Endothelial cell of umbilical vein (primary cell): ENCODE data around the gene CMPK2. TPM values are rescaled to one million over a fixed set of nuclear protein-coding genes. Genes with fewer than 3 reads are reported as not detected.

Experiments
- BruUV-seq: library from RNA; stranded (reverse); fragments of 400-500 nt; replicated peaks from 2 replicates; lab custom pipeline; 2021; lab: Mats Ljungman, UMichigan
- CTCF ChIA-PET: fragments of 300-600, 350-600 bp; sonication (Branson Sonifier 250); formaldehyde crosslinking; loops from one replicate; lab custom pipeline; 2021; ENCODE audit warnings: antibody characterized with exemption, inconsistent platforms; lab: Charles Lee
- POLR2A ChIA-PET: fragments of 300-600, 350-600 bp; sonication (Branson Sonifier 250); formaldehyde crosslinking; loops from one replicate; lab custom pipeline; 2021; ENCODE audit warnings: antibody characterized with exemption, inconsistent platforms; lab: Charles Lee
- DNase-seq: peaks from one replicate; pipeline ENCODE4 v3.0.0-alpha.2; 2011; ENCODE audit warnings: low read depth, low spot score
- FAIRE-seq: peaks from 2 replicates; lab custom pipeline; 2011; peaks lifted over from hg19 to GRCh38; lab: Jason Lieb, UNC
- H2AFZ ChIP-seq: 2 replicates; pipeline ENCODE4 v1.6.0; 2012; ENCODE audit warnings: low read depth, low read length, control low read depth, inconsistent platforms
- H3K27ac ChIP-seq: 2 replicates; pipeline ENCODE4 v1.5.1; 2011; ENCODE audit warnings: low read depth, mild to moderate bottlenecking, control low read depth, low read length, moderate library complexity; ENCODE audit not compliant: insufficient read depth
- H3K27me3 ChIP-seq, 2 experiments: 2 replicates each; pipeline versions ENCODE4 v1.6.0 to v1.6.1; 2011; ENCODE audit warnings: low read length in 2 of 2, mixed read lengths in 1 of 2; ENCODE audit not compliant: control insufficient read depth in 2 of 2, insufficient read depth in 2 of 2
- H3K36me3 ChIP-seq, 2 experiments: 2 replicates in 1 of 2; 3 replicates in 1 of 2; pipeline ENCODE4 v1.5.1; 2011; ENCODE audit warnings: low read length in 2 of 2, mild to moderate bottlenecking in 1 of 2, moderate library complexity in 1 of 2; ENCODE audit not compliant: control insufficient read depth in 2 of 2, insufficient read depth in 2 of 2; ENCODE audit errors: extremely low read depth in 1 of 2
- H3K4me1 ChIP-seq: 3 replicates; pipeline ENCODE4 v1.5.1; 2011; ENCODE audit warnings: mild to moderate bottlenecking, low read length; ENCODE audit not compliant: control insufficient read depth, insufficient read depth; ENCODE audit errors: extremely low read depth
- H3K4me2 ChIP-seq: 2 replicates; pipeline ENCODE4 v1.6.1; 2011; ENCODE audit warnings: low read length, control low read depth, mixed read lengths; ENCODE audit not compliant: insufficient read depth
- H3K4me3 ChIP-seq, 3 experiments: fragments of 200-600 bp in 1 of 3; sonication (generic), shearing (Covaris generic) in 1 of 3; replicated peaks in 1 of 3; 2 replicates each; pipeline ENCODE4 v1.5.1; 2011 to 2016; ENCODE audit warnings: control low read depth in 3 of 3, low read length in 3 of 3, mild to moderate bottlenecking in 2 of 3, inconsistent platforms in 1 of 3, low read depth in 1 of 3, moderate library complexity in 1 of 3; ENCODE audit not compliant: insufficient read depth in 1 of 3
- H3K79me2 ChIP-seq: 2 replicates; pipeline ENCODE4 v1.6.0; 2012; ENCODE audit warnings: low read length, inconsistent platforms; ENCODE audit not compliant: control insufficient read depth, insufficient read depth
- H3K9ac ChIP-seq: replicated peaks from 2 replicates; pipeline ENCODE3; 2011; ENCODE audit warnings: low read length, control low read depth; ENCODE audit not compliant: insufficient read depth; ENCODE audit errors: extremely low read depth
- H3K9me1 ChIP-seq: replicated peaks from 3 replicates; pipeline ENCODE4 v1.6.0; 2011; ENCODE audit warnings: mild to moderate bottlenecking, low read length; ENCODE audit not compliant: control insufficient read depth, insufficient read depth; ENCODE audit errors: extremely low read depth
- H3K9me3 ChIP-seq: replicated peaks from 2 replicates; pipeline ENCODE4 v1.5.1; 2012; ENCODE audit warnings: low read length, inconsistent platforms; ENCODE audit not compliant: control insufficient read depth, insufficient read depth
- H4K20me1 ChIP-seq: replicated peaks from 2 replicates; pipeline ENCODE3; 2011; ENCODE audit warnings: mild to moderate bottlenecking, low read length; ENCODE audit not compliant: control insufficient read depth, insufficient read depth; ENCODE audit errors: extremely low read depth
- EZH2 ChIP-seq: IDR thresholded peaks from 2 replicates; pipeline ENCODE4 v1.6.1; 2012; ENCODE audit warnings: borderline replicate concordance, low read depth, mild to moderate bottlenecking, moderate library complexity, low read length, inconsistent platforms; ENCODE audit not compliant: severe bottlenecking
- FOS ChIP-seq: IDR thresholded peaks from 2 replicates; pipeline ENCODE4 v1.6.1; 2011; ENCODE audit warnings: mild to moderate bottlenecking, low read length, moderate library complexity, borderline replicate concordance; ENCODE audit not compliant: insufficient read depth
- GATA2 ChIP-seq: IDR thresholded peaks from 2 replicates; pipeline ENCODE4 v1.7.0; 2011; ENCODE audit warnings: low read depth, mild to moderate bottlenecking, moderate library complexity, mixed read lengths, low read length; ENCODE audit not compliant: insufficient read length, insufficient read depth
- JUN ChIP-seq: IDR thresholded peaks from 2 replicates; pipeline ENCODE4 v1.6.1; 2011; ENCODE audit warnings: borderline replicate concordance, low read depth; ENCODE audit not compliant: insufficient read length, insufficient read depth
- MYC ChIP-seq: IDR thresholded peaks from one replicate; pipeline ENCODE4 v1.6.1; 2011; ENCODE audit warnings: mild to moderate bottlenecking, low read depth, low read length
- POLR2A ChIP-seq: IDR thresholded peaks from 2 replicates; pipeline ENCODE4 v1.6.1; 2012; ENCODE audit warnings: low read depth, mild to moderate bottlenecking, control low read depth, low read length
- POLR2AphosphoS5 ChIP-seq: IDR thresholded peaks from 2 replicates; pipeline ENCODE4 v1.6.1; 2012; ENCODE audit warnings: low read depth, mild to moderate bottlenecking, control low read depth, low read length, moderate library complexity; ENCODE audit not compliant: insufficient read depth
- dilution Hi-C: fragments of 300-500 bp; cut with MboI; formaldehyde crosslinking; loops from one replicate; pipeline ENCODE4 v1.15.0; 2019; ENCODE audit warnings: low sequenced_read_pairs; ENCODE audit not compliant: extremely low pct_ligation_motif_present
- intact Hi-C: fragments of 100-400 bp; cut with micrococcal nuclease; formaldehyde crosslinking; loops from one replicate; pipeline ENCODE4 v1.10.0; 2022
- polyA plus RNA-seq, 4 experiments: library from polyadenylated mRNA; depleted of rRNA in 3 of 4; stranded (reverse) in 3 of 4; unstranded in 1 of 4; fragments of >200 nt; gene quantifications; 2 replicates each; pipeline versions ENCODE4 v1.2.1 to v1.2.3, GENCODE V29; 2011 to 2012; ENCODE audit warnings: missing spikeins in 1 of 4
- total RNA-seq: library from RNA; stranded (reverse); gene quantifications from 2 replicates; pipeline ENCODE4 v1.2.3, GENCODE V29; 2021
- TF ChIP-seq, protein P1 (sequence below), 2 donors: IDR thresholded peaks; 1 replicate in 1 of 2; 2 replicates in 1 of 2; pipeline ENCODE4 v1.5.1; 2011; ENCODE audit warnings: low read length in 2 of 2, mild to moderate bottlenecking in 2 of 2, moderate library complexity in 2 of 2, control low read depth in 1 of 2, inconsistent platforms in 1 of 2, low read depth in 1 of 2; ENCODE audit not compliant: insufficient read depth in 1 of 2; ENCODE audit errors: extremely low read depth in 1 of 2
- TF ChIP-seq, protein P2 (sequence below): IDR thresholded peaks from 2 replicates; pipeline ENCODE4 v1.6.1; 2011; ENCODE audit not compliant: insufficient read depth, insufficient read length

The CMPK2 gene
- total and polyA plus RNA-seq, 2 donors (not counting 3 experiments of a cell fraction or from before 2014, with no cell fraction given) = 0.15 to 0.69 TPM

DNA sequence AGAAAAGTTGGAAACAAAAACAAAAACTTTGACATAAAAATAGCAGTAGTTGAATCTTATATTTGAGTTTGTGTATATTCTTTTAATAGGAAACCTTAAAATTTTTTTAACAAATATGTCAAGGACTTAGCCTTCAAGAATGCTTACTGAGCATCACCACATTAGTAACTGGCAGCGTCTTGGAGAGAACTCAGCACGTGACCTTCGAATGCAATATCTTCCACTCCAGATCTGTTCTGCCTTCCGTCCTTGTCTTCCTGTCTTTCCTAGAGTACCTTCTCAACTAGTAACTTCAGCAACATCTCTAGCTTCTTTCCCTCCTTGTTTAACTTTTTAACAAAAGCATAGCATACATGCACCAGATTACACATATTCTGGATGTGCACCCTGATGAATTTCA, 12.8 kb upstream of the CMPK2 start:
- Histone ChIP-seq H3K4me1 (no peaks in the 10 kb centered on the region), H3K79me2 (no peaks in the 10 kb centered on the region), H3K9me3 (no peaks in the 10 kb centered on the region), H2AFZ (no peak overlapping the region), H4K20me1 (no peaks in the 10 kb centered on the region), H3K9me1 (no peaks in the 10 kb centered on the region), H3K4me3 (no peak overlapping the region), H3K9ac (no peak overlapping the region), H3K4me2 (no peak overlapping the region), H3K36me3 (no peaks in the 10 kb centered on the region), H3K27ac (no peak overlapping the region), H3K27me3 (peaks cover 2 to 10% of the 10 kb centered on the region in 2 experiments)
- TF ChIP-seq POLR2AphosphoS5 (no peak), JUN (no peak), GATA2 (no peak), FOS (no peak), MYC (no peak), EZH2 (no peak), POLR2A (no peak)
- TF ChIP-seq, protein P1, sequence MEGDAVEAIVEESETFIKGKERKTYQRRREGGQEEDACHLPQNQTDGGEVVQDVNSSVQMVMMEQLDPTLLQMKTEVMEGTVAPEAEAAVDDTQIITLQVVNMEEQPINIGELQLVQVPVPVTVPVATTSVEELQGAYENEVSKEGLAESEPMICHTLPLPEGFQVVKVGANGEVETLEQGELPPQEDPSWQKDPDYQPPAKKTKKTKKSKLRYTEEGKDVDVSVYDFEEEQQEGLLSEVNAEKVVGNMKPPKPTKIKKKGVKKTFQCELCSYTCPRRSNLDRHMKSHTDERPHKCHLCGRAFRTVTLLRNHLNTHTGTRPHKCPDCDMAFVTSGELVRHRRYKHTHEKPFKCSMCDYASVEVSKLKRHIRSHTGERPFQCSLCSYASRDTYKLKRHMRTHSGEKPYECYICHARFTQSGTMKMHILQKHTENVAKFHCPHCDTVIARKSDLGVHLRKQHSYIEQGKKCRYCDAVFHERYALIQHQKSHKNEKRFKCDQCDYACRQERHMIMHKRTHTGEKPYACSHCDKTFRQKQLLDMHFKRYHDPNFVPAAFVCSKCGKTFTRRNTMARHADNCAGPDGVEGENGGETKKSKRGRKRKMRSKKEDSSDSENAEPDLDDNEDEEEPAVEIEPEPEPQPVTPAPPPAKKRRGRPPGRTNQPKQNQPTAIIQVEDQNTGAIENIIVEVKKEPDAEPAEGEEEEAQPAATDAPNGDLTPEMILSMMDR (IDR thresholded peaks at IDR 0.05; ENCODE audit: extremely low read depth in 1 of 2, insufficient read depth in 1 of 2, low read depth in 1 of 2, low read length in 2 of 2) = no peak
- TF ChIP-seq, protein P2, sequence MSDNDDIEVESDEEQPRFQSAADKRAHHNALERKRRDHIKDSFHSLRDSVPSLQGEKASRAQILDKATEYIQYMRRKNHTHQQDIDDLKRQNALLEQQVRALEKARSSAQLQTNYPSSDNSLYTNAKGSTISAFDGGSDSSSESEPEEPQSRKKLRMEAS = no peak
- ChIA-PET POLR2A (interaction anchor here (0.6 kb wide), 1 partner anchor 1804 kb away, joined by 8 read pairs; no protein-coding TSS in a partner anchor), CTCF (no interaction called here)
- intact Hi-C loops = no loop called here
- FAIRE-seq (no peak), DNase-seq (no peak)
- no TSS peak for BruUV-seq
- dilution Hi-C loops = no loop called here
